IPS-NIHi11 (cell line): ENCODE results near the gene CTXN2.

Source experiments
- DNase-seq: peaks from one replicate; pipeline ENCODE4 v3.0.0; 2012; ENCODE audit warnings: mixed read lengths, low spot score

Gene CTXN2

GRCh38 chr15:48191574-48192225 is at the start of gene CTXN2:
CTXN2 (plus strand) TSS chr15:48191665; CDS start chr15:48201301, 9,636 bp downstream.
- DNase-seq: peak; percentile 18

- no peak for DNase-seq
These were observed 47.6 kb upstream of the CTXN2 start for GRCh38 chr15:48143856-48144255.

GRCh38 chr15:48144889-48145288 is 46.6 kb upstream of the CTXN2 start:
- no peak for DNase-seq

GRCh38 chr15:48145923-48146322 is 45.5 kb upstream of the CTXN2 start:
- DNase-seq: no peak

- DNase-seq: no peak
These were observed 44.1 kb upstream of the CTXN2 start for GRCh38 chr15:48147358-48147757.

- DNase-seq: no peak
These were observed 41.6 kb upstream of the CTXN2 start for GRCh38 chr15:48149858-48150257.

GRCh38 chr15:48153526-48153925 is 37.9 kb upstream of the CTXN2 start:
- no peak for DNase-seq

- no peak for DNase-seq
These were observed 22.8 kb upstream of the CTXN2 start for GRCh38 chr15:48168616-48169015.

GRCh38 chr15:48170981-48171380 is 20.5 kb upstream of the CTXN2 start:
- no peak for DNase-seq

- no peak for DNase-seq
These were observed 16.3 kb upstream of the CTXN2 start for GRCh38 chr15:48175126-48175525.

- no peak for DNase-seq
These were observed 15.4 kb upstream of the CTXN2 start for GRCh38 chr15:48176112-48176511.

- DNase-seq: no peak
These were observed 14.5 kb upstream of the CTXN2 start for GRCh38 chr15:48176957-48177356.

- DNase-seq: no peak
These were observed 14.1 kb upstream of the CTXN2 start for GRCh38 chr15:48177383-48177765.

GRCh38 chr15:48177766-48178647 is 13.5 kb upstream of the CTXN2 start, which contains the start of gene MYEF2:
MYEF2 (minus strand) TSS chr15:48178295; CDS start chr15:48178237, 58 bp downstream.
- peak; percentile 88 for DNase-seq

- no peak for DNase-seq
These were observed 12.9 kb upstream of the CTXN2 start for GRCh38 chr15:48178648-48178931.

GRCh38 chr15:48182749-48183148 is 8.7 kb upstream of the CTXN2 start:
- DNase-seq: no peak

GRCh38 chr15:48185529-48185928 is 5.9 kb upstream of the CTXN2 start:
- DNase-seq: no peak

GRCh38 chr15:48186271-48186670 is 5.2 kb upstream of the CTXN2 start:
- DNase-seq: no peak

GRCh38 chr15:48190932-48191573 is 412 bp upstream of the CTXN2 start:
- peak; percentile 78 for DNase-seq

- DNase-seq: peak; percentile 23
These were observed 10.6 kb downstream of the CTXN2 start for GRCh38 chr15:48202068-48202467.

GRCh38 chr15:48205981-48206380 is 14.5 kb downstream of the CTXN2 start, which contains the start of gene SLC12A1:
SLC12A1 (plus strand) TSS chr15:48206302; CDS start chr15:48207720, 1,418 bp downstream.
- DNase-seq: no peak

GRCh38 chr15:48221261-48221660 is 29.8 kb downstream of the CTXN2 start:
- no peak for DNase-seq

GRCh38 chr15:48221885-48222284 is 30.4 kb downstream of the CTXN2 start:
- DNase-seq: no peak
